Karpas-422 (cell line): ENCODE measurements around the gene ST6GALNAC4. TPM values are rescaled to one million over a fixed set of nuclear protein-coding genes. Genes with fewer than 3 reads are reported as not detected.

Experiments used
- DNase-seq: peaks from one replicate; pipeline ENCODE4 v3.0.0-alpha.2; 2015
- H2AFZ ChIP-seq: fragments of 200-600 bp; sonication (generic); 2 replicates; pipeline ENCODE4 v1.6.1; 2014; ENCODE audit warnings: antibody characterized with exemption, low read length, mixed read lengths
- H3K27ac ChIP-seq: fragments of 200-600 bp; sonication (generic); 2 replicates; pipeline ENCODE4 v1.5.1; 2014; ENCODE audit warnings: mild to moderate bottlenecking, low read length, moderate library complexity
- H3K27me3 ChIP-seq: fragments of 200-600 bp; sonication (generic); 2 replicates; pipeline ENCODE4 v1.6.1; 2014; ENCODE audit warnings: low read length, mixed read lengths
- H3K36me3 ChIP-seq: fragments of 200-600 bp; sonication (generic); 2 replicates; pipeline ENCODE4 v1.6.1; 2014; ENCODE audit warnings: low read length, mixed read lengths; ENCODE audit not compliant: insufficient read depth
- H3K4me1 ChIP-seq: fragments of 200-600 bp; sonication (generic); 2 replicates; pipeline ENCODE4 v1.6.1; 2014; ENCODE audit warnings: mild to moderate bottlenecking, low read length, mixed read lengths
- H3K4me2 ChIP-seq: fragments of 200-600 bp; sonication (generic); 2 replicates; pipeline ENCODE4 v1.6.1; 2014; ENCODE audit warnings: low read length, low read depth, mild to moderate bottlenecking; ENCODE audit not compliant: poor library complexity, severe bottlenecking
- H3K4me3 ChIP-seq: fragments of 200-600 bp; sonication (generic); 2 replicates; pipeline ENCODE4 v1.5.1; 2014; ENCODE audit warnings: mild to moderate bottlenecking, antibody characterized with exemption, low read length, mixed read lengths
- H3K79me2 ChIP-seq: fragments of 200-600 bp; sonication (generic); 2 replicates; pipeline ENCODE4 v1.6.1; 2014; ENCODE audit warnings: mild to moderate bottlenecking, low read length, mixed read lengths
- H3K9ac ChIP-seq: fragments of 200-600 bp; sonication (generic); 2 replicates; pipeline ENCODE4 v1.6.0; 2014; ENCODE audit warnings: low read length
- H3K9me2 ChIP-seq: fragments of 200-600 bp; sonication (generic), shearing (Covaris generic); replicated peaks from 2 replicates; pipeline ENCODE4 v1.6.0; 2014; ENCODE audit warnings: mild to moderate bottlenecking, low read length, moderate library complexity; ENCODE audit not compliant: insufficient read depth
- H3K9me3 ChIP-seq: fragments of 300-700, 200-600 bp; sonication (generic); 2 replicates; pipeline ENCODE4 v1.6.1; 2014; ENCODE audit warnings: low read length, mixed read lengths
- H4K20me1 ChIP-seq: fragments of 200-600 bp; sonication (generic); 2 replicates; pipeline ENCODE4 v1.6.1; 2014; ENCODE audit warnings: mild to moderate bottlenecking, antibody characterized with exemption, low read length, low read depth; ENCODE audit not compliant: insufficient read depth
- small RNA-seq: library from RNA; depleted of rRNA; stranded (forward); fragments of <200 nt; gene quantifications from one replicate; pipeline ENCODE3, GENCODE V24; 2014
- total RNA-seq: library from RNA; depleted of rRNA; stranded (reverse); fragments of >200 nt; shearing (Covaris generic); gene quantifications from 2 replicates; pipeline ENCODE4 v1.2.3, GENCODE V29; 2014; ENCODE audit warnings: low replicate concordance; rRNA removed

ST6GALNAC4 gene
- total RNA-seq, 1 experiment from 2014 or later: 23.5 TPM

GRCh38 chr9:127860779-127861178 lies 56.1 kb downstream of the ST6GALNAC4 start:
- H2AFZ ChIP-seq: no peak overlapping the region

GRCh38 chr9:127860260-127860659 lies 56.6 kb downstream of the ST6GALNAC4 start:
- Histone ChIP-seq H2AFZ (no peak overlapping the region), H3K27me3 (no peaks in the 10 kb centered on the region), H3K4me3 (no peak overlapping the region), H3K9me3 (no peaks in the 10 kb centered on the region), H3K36me3 (no peaks in the 10 kb centered on the region), H3K79me2 (no peaks in the 10 kb centered on the region), H3K9me2 (no peaks in the 10 kb centered on the region), H3K4me1 (no peaks in the 10 kb centered on the region), H3K9ac (no peak overlapping the region), H3K27ac (no peak overlapping the region), H3K4me2 (no peak overlapping the region), H4K20me1 (no peaks in the 10 kb centered on the region)
- no peak for DNase-seq

More at GRCh38 chr9:127860779-127861178, 56.1 kb downstream of the ST6GALNAC4 start:
- Histone ChIP-seq H3K9me3 (no peaks in the 10 kb centered on the region), H3K27me3 (no peaks in the 10 kb centered on the region), H3K4me2 (no peak overlapping the region), H3K4me3 (no peak overlapping the region), H3K4me1 (no peaks in the 10 kb centered on the region), H3K27ac (no peak overlapping the region), H3K9ac (no peak overlapping the region), H3K9me2 (no peaks in the 10 kb centered on the region), H3K79me2 (no peaks in the 10 kb centered on the region), H4K20me1 (no peaks in the 10 kb centered on the region), H3K36me3 (no peaks in the 10 kb centered on the region)
- DNase-seq: no peak

- Histone ChIP-seq H3K9me3 (no peaks in the 10 kb centered on the region), H2AFZ (no peak overlapping the region)
Observed at GRCh38 chr9:127858041-127858512, 58.8 kb downstream of the ST6GALNAC4 start.

More at GRCh38 chr9:127858041-127858512, 58.8 kb downstream of the ST6GALNAC4 start:
- Histone ChIP-seq H3K9ac (no peak overlapping the region), H4K20me1 (no peaks in the 10 kb centered on the region), H3K4me1 (no peaks in the 10 kb centered on the region), H3K27ac (no peak overlapping the region), H3K27me3 (no peaks in the 10 kb centered on the region), H3K9me2 (no peaks in the 10 kb centered on the region), H3K79me2 (no peaks in the 10 kb centered on the region), H3K36me3 (no peaks in the 10 kb centered on the region), H3K4me3 (no peak overlapping the region), H3K4me2 (no peak overlapping the region)
- DNase-seq: no peak

Small RNAs within 50 kb of the gene (small RNA-seq; reads per million reads assigned to genes)
- not detected for gene MIR4672

Other genes starting within 250 kb of the ST6GALNAC4 start
- gene CFAP157, start 210.1 kb downstream of the ST6GALNAC4 start, total RNA-seq: not detected in 2 replicates
- gene PTRH1, start 201.4 kb downstream of the ST6GALNAC4 start, total RNA-seq: 10.6 and 24.9 TPM in 2 replicates
- not detected in 2 replicates for gene TTC16, start 201.0 kb downstream of the ST6GALNAC4 start, total RNA-seq
- gene TOR2A, start 181.7 kb downstream of the ST6GALNAC4 start, total RNA-seq: 10.7 and 12.7 TPM in 2 replicates
- gene SH2D3C, start 138.4 kb downstream of the ST6GALNAC4 start, total RNA-seq: 0.61 TPM in 1 of 2 replicates, not detected in the other
- gene CDK9, start 131.0 kb downstream of the ST6GALNAC4 start, total RNA-seq: 23.9 and 30.7 TPM in 2 replicates
- gene FPGS, start 114.2 kb downstream of the ST6GALNAC4 start, total RNA-seq: 41.9 and 102 TPM in 2 replicates
- not detected in 2 replicates for gene ENG, start 62.4 kb downstream of the ST6GALNAC4 start, total RNA-seq
- gene AK1, start 39.4 kb downstream of the ST6GALNAC4 start, total RNA-seq: 1.0 and 32.6 TPM in 2 replicates
- 21.7 and 55.7 TPM in 2 replicates for gene ST6GALNAC6, start 17.4 kb downstream of the ST6GALNAC4 start, total RNA-seq
- 2.7 and 3.1 TPM in 2 replicates for gene PIP5KL1, start 13.7 kb upstream of the ST6GALNAC4 start, total RNA-seq
- 21.5 and 34.4 TPM in 2 replicates for gene DPM2, start 20.8 kb upstream of the ST6GALNAC4 start, total RNA-seq
- gene EEIG1, start 63.9 kb upstream of the ST6GALNAC4 start, total RNA-seq: 6.9 and 10.1 TPM in 2 replicates
- 7.3 and 13.9 TPM in 2 replicates for gene NAIF1, start 150.3 kb upstream of the ST6GALNAC4 start, total RNA-seq
- gene SLC25A25, start 151.2 kb upstream of the ST6GALNAC4 start, total RNA-seq: 4.1 and 12.7 TPM in 2 replicates
- gene PTGES2, start 210.7 kb upstream of the ST6GALNAC4 start, total RNA-seq: 68.4 and 114 TPM in 2 replicates
- not detected in 2 replicates for gene LCN2, start 232.4 kb upstream of the ST6GALNAC4 start, total RNA-seq
- gene BBLN, start 243.2 kb upstream of the ST6GALNAC4 start, total RNA-seq: 154 and 209 TPM in 2 replicates